ENCODE measurements around the gene TULP4.
"Not testable (repeated sequence)": the region's sequence is repeated elsewhere in the genome, so short reads cannot be mapped to it uniquely, and the experiment has no call there.

The TULP4 gene

DNA sequence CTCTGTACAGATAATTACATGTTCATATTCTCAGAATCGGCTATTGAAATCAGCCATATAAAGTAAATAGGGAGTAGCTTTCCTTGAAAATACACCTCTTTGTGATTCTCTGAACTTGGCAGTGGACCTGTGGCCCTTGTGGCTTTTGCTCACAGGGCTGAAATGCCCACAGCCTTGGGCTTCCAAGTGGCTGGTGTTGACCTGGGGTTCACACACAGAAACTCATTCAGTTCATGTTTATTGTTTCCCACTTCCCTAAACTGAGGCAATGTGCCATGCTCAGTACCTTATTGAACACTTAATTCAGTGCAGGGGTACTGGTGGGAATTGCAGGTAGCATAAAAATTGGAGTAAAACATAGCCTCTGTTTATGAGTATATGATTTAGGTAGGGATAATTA lies 19.1 kb upstream of the TULP4 start:
- no peak for DNase-seq (ENCODE audit: low read depth in 2 of 2, low spot score in 1 of 2)

GRCh38 chr6:158295976-158296853 lies 16.1 kb upstream of the TULP4 start:
- DNase-seq (ENCODE audit: low read depth in 2 of 2, low spot score in 1 of 2): not testable (repeated sequence)

DNA sequence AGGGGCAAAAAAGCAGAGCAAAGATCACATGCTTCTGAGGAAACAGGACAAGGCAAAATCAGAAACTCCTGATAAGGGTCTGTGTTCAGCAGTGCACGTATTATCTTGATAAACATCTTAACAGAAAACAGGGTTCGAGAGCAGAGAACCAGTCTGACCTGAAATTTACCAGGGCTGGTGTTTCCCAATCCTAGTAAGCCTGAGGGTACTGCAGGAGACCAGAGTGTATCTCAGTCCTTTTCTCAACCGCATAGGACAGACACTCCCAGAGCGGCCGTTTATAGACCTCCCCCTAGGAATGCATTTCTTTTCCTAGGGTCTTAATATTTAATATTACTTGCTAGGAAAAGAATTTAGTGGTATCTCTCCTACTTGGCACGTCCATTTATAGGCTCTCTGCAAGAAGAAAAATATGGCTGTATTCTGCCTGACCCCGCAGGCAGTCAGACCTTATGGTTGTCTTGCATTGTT lies 15.4 kb upstream of the TULP4 start:
- not testable (repeated sequence) for DNase-seq (ENCODE audit: low read depth in 2 of 2, low spot score in 1 of 2)

DNA sequence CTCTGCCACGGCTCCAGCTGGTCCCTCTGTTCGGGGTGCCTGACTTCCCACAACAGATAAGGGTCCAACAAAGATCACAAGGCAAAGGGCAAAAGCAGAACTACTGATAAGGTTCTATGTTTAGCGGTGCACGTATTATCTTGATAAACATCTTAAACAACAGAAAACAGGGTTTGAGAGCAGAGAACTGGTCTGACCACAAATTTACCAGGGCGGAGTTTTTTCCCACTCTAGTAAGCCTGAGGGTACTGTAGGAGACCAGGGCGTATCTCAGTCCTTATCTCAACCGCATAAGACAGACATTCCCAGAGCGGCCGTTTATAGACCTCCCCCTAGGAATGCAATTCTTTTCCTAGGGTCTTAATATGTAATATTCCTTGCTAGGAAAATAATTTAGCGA lies 14.6 kb upstream of the TULP4 start:
- not testable (repeated sequence) for DNase-seq (ENCODE audit: low read depth in 2 of 2, low spot score in 1 of 2)

GRCh38 chr6:158300306-158301143 lies 11.7 kb upstream of the TULP4 start:
- not testable (repeated sequence) for DNase-seq (ENCODE audit: low read depth in 2 of 2, low spot score in 1 of 2)

GRCh38 chr6:158301561-158301960 lies 10.7 kb upstream of the TULP4 start:
- DNase-seq (ENCODE audit: low read depth in 2 of 2, low spot score in 1 of 2): not testable (repeated sequence)

DNA sequence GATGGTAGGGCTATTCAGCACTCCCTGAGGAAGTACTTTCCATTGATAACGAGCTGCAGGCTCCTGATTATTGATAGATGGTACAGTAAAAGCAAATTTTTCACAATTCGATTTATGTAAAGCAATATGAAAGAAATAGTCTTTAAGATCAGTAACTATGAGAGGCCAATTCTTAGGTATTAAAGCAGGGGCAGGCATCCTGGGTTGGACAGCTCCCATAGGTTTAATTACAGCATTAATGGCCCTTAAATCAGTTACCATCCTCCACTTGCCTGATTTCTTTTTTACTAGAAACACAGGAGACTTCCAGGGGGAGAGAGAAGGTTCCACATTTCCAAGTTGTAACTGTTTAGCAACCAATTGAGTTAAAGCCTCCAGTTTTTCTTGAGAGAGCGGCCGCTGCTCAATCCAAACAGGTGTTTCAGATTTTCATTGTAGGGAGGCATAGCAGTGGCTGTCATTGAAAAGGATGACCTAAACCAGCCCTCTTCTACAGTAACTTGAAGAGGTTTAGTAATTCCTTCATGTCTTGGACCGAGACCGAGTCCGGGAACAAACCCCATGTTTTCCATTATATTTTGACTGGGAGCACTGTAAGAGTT lies 10.0 kb upstream of the TULP4 start:
- DNase-seq (ENCODE audit: low read depth in 2 of 2, low spot score in 1 of 2): not testable (repeated sequence)

GRCh38 chr6:158303210-158303731 lies 9.0 kb upstream of the TULP4 start:
- DNase-seq (ENCODE audit: low read depth in 2 of 2, low spot score in 1 of 2): no peak

- no peak for DNase-seq (ENCODE audit: low read depth in 2 of 2, low spot score in 1 of 2)
Measured at GRCh38 chr6:158304254-158304653, 8.0 kb upstream of the TULP4 start.

GRCh38 chr6:158309814-158310213 lies 2.5 kb upstream of the TULP4 start:
- DNase-seq (ENCODE audit: low read depth in 2 of 2, low spot score in 1 of 2): no peak

GRCh38 chr6:158311193-158311592 lies 1.1 kb upstream of the TULP4 start:
- DNase-seq (ENCODE audit: low read depth in 2 of 2, low spot score in 1 of 2): no peak

DNA sequence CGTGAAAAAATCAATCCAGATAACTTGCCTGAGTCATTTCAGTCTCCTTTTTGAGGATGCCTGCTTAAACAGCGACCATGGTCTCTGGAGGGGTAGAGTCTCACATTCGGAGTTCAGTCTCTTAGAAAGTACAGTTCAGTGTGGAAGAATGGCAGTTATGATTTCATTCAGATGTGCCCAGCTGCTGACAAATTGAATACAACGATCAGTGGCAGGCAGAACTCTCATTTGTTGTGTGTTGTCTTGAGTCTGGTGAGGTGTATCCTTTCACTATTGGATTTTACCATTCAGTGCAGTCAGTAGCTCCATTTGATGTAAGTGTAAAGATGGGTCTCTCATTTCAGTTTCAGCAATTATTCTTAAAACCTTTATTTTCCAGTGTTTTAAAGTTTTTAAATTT lies 639 bp upstream of the TULP4 start:
- DNase-seq (ENCODE audit: low read depth in 2 of 2, low spot score in 1 of 2): no peak

DNA sequence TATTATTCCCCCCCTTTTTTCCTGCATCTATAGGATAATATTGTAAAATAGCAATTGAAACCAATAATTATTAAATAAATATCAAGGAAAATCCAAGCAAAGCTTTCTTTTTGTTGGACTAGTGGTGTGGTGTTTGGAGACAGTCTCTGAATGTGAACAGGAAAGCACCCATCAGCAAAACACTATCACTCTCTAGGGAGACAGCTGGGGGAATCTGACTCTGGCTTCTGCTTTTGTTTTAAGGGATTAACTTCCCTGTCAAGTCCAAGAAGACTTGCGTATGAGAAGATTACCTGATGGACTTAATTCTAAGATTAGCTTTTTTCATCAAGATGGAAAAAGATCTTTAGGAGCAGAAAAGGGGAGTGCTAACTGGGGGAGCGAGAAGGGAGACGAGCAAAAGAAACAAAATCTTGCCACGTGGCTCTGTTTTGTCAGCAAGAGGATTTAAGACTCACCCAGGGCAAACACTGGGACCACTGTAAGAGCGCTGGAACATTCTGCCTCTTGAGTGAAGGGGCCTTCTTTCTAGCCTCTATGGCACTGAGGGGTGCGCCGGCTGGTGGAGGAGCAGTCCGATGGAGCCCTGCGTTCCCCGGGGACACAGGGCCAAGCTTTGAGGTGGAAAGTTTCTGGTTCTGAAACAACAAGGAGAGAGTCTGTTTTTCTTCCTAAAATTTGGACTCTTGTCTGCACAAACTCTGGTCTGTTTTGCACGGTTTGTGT lies 570 bp downstream of the TULP4 start:
- no peak for DNase-seq (ENCODE audit: low read depth in 2 of 2, low spot score in 1 of 2)

GRCh38 chr6:158313989-158314388 lies 1.7 kb downstream of the TULP4 start:
- no peak for DNase-seq (ENCODE audit: low read depth in 2 of 2, low spot score in 1 of 2)

DNA sequence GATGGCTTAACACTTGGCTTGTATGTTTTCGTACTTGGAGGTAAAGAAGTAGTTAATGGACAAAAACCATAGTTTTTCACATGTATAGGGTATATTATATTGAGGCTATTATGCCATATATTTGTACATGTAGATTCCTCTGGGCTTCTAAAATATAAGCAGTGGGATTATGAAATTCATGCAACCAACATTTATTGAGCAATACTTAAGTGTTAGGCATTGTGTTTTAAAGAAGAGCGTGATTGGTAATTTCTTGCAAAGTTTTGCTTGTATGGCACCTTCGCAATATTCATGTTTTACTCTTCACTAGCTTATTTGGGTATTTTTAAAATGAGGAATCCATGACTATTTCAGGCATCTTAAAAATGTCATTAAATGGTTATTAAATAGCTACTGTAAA lies 2.5 kb downstream of the TULP4 start:
- no peak for DNase-seq (ENCODE audit: low read depth in 2 of 2, low spot score in 1 of 2)

GRCh38 chr6:158316022-158316421 lies 3.8 kb downstream of the TULP4 start:
- DNase-seq (ENCODE audit: low read depth in 2 of 2, low spot score in 1 of 2): no peak

- no peak for DNase-seq (ENCODE audit: low read depth in 2 of 2, low spot score in 1 of 2)
Measured at GRCh38 chr6:158321960-158322359, 9.7 kb downstream of the TULP4 start.

DNA sequence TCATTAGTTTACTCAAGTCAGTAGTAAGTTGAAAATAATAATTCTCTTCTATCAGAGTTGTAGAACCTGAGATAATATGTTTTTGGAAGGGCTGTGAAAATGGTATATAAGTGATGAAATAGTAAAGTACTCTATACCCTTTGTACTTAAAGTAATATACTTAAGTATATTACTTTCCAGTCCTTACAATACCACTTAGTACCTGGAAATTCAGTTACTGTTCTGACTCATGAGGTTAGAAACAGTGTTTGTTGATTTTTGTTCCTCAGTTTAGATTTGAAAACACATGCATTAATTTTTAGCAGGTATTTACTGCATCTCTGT lies 10.1 kb downstream of the TULP4 start:
- no peak for DNase-seq (ENCODE audit: low read depth in 2 of 2, low spot score in 1 of 2)

DNA sequence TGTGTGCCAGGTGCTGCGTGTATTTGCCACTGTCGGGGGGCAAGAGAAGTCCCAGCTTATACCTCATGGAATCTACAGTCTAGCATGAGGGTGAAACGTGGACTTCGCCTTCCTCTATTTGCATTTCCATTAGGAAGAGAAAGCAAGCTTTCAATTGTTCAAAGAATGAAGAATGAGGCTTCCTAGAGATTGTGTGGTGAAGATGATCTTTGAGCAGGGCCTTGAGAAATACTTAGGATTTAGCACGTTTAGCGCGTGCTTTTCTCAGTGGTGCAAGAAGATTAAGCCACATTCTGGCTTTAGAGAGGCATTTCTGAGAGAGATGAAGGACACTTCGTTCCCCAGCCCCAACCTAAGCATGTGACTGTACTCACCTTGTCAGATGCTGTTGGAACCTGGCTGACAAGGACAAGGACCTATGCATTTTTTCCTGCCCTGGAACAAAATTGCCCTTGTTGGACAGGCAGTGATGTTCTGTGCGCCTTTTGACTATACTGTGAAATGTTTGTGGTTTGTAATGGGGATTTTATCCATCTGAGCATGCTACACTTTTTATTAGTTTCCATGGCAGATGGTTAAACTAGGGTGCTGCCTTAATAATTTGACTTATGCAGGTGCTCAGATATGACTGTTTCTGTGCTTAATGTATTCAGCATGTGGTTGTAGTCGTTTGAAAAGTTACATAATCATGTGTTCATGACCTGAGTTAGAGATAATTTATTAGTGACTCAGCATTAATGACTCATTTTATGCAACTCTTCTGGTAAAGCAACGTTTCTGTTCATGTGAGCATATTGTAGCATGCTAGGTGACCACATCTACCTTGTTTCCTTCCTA lies 10.7 kb downstream of the TULP4 start:
- no peak for DNase-seq (ENCODE audit: low read depth in 2 of 2, low spot score in 1 of 2)

GRCh38 chr6:158323561-158323958 lies 11.3 kb downstream of the TULP4 start:
- no peak for DNase-seq (ENCODE audit: low read depth in 2 of 2, low spot score in 1 of 2)

Data from stimulated activated CD8-positive, alpha-beta memory T cell treated with anti-CD3 and anti-CD28 coated beads, Interleukin-4, amount 100 ng/mL, for 4 hours (primary cell).